Thymus (tissue), 11 donors: ENCODE data around the gene CPM. TPM values are rescaled to one million over a fixed set of nuclear protein-coding genes. Genes with fewer than 3 reads are reported as not detected.

ENCODE experiments used
- DNase-seq, 9 donors: peaks; one replicate each; pipeline ENCODE4 v3.0.0-alpha.2; 2013; ENCODE audit warnings: low spot score in 9 of 9, low read depth in 6 of 9, missing footprints in 1 of 9
- H3K27ac ChIP-seq, 2 donors: one replicate each; pipeline ENCODE4 v1.5.1; 2013; ENCODE audit warnings: control low read depth in 1 of 2, low read depth in 1 of 2, low read length in 1 of 2, mild to moderate bottlenecking in 1 of 2, moderate library complexity in 1 of 2
- H3K27me3 ChIP-seq, 2 donors: one replicate each; pipeline ENCODE4 v1.5.1; 2013; ENCODE audit warnings: low read length in 1 of 2; ENCODE audit not compliant: control insufficient read depth in 2 of 2, insufficient read depth in 1 of 2
- H3K36me3 ChIP-seq, 2 donors: one replicate each; pipeline ENCODE4 v1.5.1; 2013; ENCODE audit warnings: low read length in 1 of 2, mild to moderate bottlenecking in 1 of 2, moderate library complexity in 1 of 2; ENCODE audit not compliant: control insufficient read depth in 2 of 2, insufficient read depth in 2 of 2
- H3K4me1 ChIP-seq, 2 donors: one replicate each; pipeline ENCODE4 v1.5.1; 2013; ENCODE audit warnings: low read length in 2 of 2; ENCODE audit not compliant: control insufficient read depth in 2 of 2, insufficient read depth in 2 of 2
- H3K4me3 ChIP-seq, 2 donors: one replicate each; pipeline ENCODE4 v1.5.1; 2013; ENCODE audit warnings: low read length in 2 of 2, control low read depth in 1 of 2, mild to moderate bottlenecking in 1 of 2
- H3K9me3 ChIP-seq, 2 donors: one replicate each; pipeline ENCODE4 v1.5.1; 2013; ENCODE audit warnings: low read length in 1 of 2, mild to moderate bottlenecking in 1 of 2; ENCODE audit not compliant: control insufficient read depth in 2 of 2, insufficient read depth in 1 of 2
- WGBS: extraction: QIAGEN DNeasy Blood & Tissue Kit; methylation state at CpG from one replicate; pipeline ENCODE4 v1.1.7; 2013; 5-methylcytosine and 5-hydroxymethylcytosine counted together
- polyA plus RNA-seq: library from polyadenylated mRNA; stranded (reverse); fragments of 200-250 nt; gene quantifications from one replicate; pipeline ENCODE4 v1.2.3, GENCODE V29; 2013
- total RNA-seq: library from RNA; stranded (reverse); fragments of 120-200 nt; gene quantifications from one replicate; pipeline ENCODE4 v1.2.4, GENCODE V29; 2013
- donor health status: healthy.

CPM gene
- total and polyA plus RNA-seq, 2 donors, result 2.7 to 11.4 TPM

DNA sequence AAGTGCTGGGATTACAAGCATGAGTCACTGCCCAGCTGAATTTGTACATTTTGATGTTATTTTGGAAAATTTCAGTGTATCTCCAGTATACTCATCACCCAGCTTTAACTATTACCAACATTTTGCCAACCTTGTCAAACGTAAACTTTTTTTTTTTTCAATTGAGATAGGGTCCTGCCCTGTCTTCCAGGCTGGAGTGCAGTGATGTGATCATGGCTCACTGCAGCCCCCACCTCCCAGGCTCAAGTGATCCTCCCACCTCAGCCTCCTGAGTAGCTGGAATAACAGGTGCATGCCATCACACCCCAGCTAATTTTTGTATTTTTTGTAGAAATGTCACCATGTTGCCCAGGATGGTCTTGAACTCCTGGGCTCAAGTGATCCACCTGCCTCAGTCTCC is 95.8 kb downstream of the CPM start:
- Histone ChIP-seq H3K27ac (no peak overlapping the region), H3K4me3 (no peak overlapping the region), H3K4me1 (no peaks in the 10 kb centered on the region), H3K27me3 (no peaks in the 10 kb centered on the region), H3K36me3 (peaks cover 55 to 79% of the 10 kb centered on the region in 2 donors), H3K9me3 (no peaks in the 10 kb centered on the region)
- 98% methylated on average over 1 of the region's 1 CpG for WGBS
- DNase-seq, result no peak

DNA sequence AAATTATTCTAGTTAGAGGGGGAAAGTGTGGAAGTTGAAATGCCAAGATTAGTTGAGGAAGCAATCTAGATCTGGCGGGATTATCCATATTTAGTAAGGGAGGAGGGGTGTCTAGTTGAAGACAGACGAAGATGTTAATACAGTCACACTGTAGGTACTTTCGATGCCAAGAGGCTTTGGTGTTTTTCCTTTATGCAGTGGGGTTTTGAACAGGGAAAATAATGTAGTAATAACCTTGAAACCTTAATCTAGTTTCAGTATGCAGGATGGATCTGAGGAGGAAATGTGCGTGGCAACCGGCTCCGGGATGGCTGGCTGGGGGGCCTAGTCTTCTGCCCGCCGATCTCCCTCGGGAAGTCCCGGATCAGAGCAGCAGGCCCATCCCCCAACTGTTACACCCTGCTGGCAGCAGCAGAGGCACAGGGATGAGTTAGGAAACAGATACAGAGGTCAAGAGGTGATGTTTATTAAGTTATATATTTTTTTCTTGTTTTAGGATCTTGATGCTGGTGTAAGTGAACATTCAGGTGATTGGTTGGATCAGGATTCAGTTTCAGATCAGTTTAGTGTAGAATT is 97.5 kb downstream of the CPM start:
- no peaks in the 10 kb centered on the region for H3K9me3 ChIP-seq
- H3K4me3 ChIP-seq, result no peak overlapping the region
- H3K4me1 ChIP-seq, result no peaks in the 10 kb centered on the region
- 98% methylated on average over 10 of the region's 10 CpGs for WGBS
- DNase-seq, result no peak
- H3K27me3 ChIP-seq, result no peaks in the 10 kb centered on the region
- H3K36me3 ChIP-seq, result peaks cover 49 to 79% of the 10 kb centered on the region in 2 donors
- H3K27ac ChIP-seq, result no peak overlapping the region

DNA sequence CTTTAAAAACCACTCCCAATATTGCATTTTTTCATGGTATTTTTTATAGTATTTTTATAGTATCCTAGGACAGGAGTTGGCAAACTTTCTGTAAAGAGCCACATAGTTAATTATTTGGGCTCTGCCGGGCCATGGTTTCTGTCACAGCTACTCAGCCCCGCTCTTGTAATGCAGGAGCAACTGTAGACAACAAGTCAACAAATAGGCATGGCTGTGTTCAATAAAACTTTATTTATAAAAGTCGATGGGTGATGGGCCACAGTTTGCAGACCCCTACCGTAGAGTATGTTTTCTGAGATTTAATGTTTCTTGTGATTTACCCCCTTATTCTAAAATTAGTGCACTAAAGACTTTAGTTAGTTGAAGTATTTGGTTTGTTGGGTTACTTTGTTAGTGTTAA is 99.5 kb downstream of the CPM start:
- Histone ChIP-seq H3K4me3 (no peak overlapping the region), H3K27ac (no peak overlapping the region), H3K36me3 (peaks cover 43 to 81% of the 10 kb centered on the region in 2 donors), H3K9me3 (no peaks in the 10 kb centered on the region), H3K27me3 (no peaks in the 10 kb centered on the region), H3K4me1 (no peaks in the 10 kb centered on the region)
- 99% methylated on average over 4 of the region's 4 CpGs for WGBS
- no peak for DNase-seq

DNA sequence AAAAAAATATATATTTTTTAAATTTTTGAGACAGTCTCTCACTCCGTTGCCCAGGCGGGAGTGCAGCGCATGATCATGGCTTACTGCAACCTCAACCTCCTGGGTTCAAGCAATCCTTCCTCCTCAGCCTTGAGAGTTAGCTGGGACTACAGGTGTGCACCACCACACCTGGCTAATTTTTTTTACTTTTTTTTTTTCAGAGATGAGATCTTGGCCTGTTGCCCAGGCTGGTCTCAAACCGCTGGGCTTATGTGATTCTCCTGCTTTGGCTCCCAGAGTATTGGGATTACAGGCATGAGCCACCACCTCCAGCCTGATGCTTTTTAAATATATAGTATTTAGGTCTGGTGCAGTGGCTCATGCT is 100.5 kb downstream of the CPM start:
- H3K9me3 ChIP-seq, result no peaks in the 10 kb centered on the region

DNA sequence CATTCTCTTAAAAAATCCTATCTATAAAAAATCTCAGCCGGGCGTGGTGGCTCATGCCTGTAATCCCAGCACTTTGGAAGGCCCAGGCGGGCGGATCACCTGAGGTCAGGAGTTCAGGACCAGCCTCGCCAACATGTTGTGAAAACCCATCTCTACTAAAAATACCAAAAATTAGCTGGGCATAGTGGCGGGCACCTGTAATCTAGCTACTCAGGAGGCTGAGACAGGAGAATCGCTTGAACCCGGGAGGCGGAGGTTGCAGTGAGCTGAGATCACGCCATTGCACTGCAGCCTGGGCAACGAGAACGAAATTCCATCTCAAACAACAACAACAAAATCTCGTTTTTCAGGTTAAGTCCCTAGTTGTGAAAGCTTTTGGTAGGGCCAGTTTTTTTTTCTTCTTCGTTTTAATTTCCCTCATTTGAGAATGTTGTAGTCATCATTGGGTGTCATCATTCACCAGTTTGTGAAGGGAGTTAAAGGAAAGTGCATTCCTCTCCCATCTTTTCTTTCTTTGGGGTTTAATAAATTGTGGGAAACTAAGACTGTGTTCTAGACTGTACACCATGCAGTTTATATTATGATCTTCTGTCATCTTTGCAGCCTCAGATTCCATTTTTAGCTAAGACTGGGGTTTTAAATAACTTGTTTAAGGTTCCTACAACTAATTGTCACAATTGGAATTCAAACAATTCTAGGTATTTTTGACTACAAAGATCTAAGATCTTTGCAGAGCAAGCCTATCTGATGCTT is 101.0 kb downstream of the CPM start:
- no peak overlapping the region for H3K4me3 ChIP-seq
- H3K27ac ChIP-seq, result no peak overlapping the region
- H3K9me3 ChIP-seq, result no peaks in the 10 kb centered on the region
- WGBS, result 97% methylated on average over 14 of the region's 14 CpGs
- no peaks in the 10 kb centered on the region for H3K4me1 ChIP-seq
- peaks cover 39 to 75% of the 10 kb centered on the region in 2 donors for H3K36me3 ChIP-seq
- H3K27me3 ChIP-seq, result no peaks in the 10 kb centered on the region
- no peak for DNase-seq

More for the DNA sequence above, 100.5 kb downstream of the CPM start:
- H3K4me1 ChIP-seq, result no peaks in the 10 kb centered on the region
- H3K27ac ChIP-seq, result no peak overlapping the region
- no peak for DNase-seq
- H3K4me3 ChIP-seq, result no peak overlapping the region
- no peaks in the 10 kb centered on the region for H3K27me3 ChIP-seq
- peaks cover 45 to 81% of the 10 kb centered on the region in 2 donors for H3K36me3 ChIP-seq
- WGBS, result 97% methylated on average over 4 of the region's 4 CpGs

DNA sequence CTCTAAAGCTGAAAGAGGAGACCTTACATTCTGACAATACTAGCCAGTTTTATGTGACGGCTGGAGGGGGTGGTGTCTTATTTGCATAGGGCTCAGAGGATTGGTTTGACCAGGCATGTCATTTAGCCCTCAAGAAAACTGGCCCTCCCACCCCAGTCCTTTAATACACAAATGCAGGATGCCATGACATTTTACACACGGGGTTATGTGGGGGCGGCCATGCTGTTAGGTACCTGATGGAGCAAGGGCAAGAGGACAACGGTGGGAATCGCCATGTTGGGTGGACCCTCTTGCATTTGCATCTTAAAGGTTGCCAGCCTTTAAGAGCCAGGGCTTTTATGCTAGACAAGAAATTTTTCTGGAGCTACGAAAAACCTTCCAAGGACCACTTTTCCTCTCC is 101.7 kb downstream of the CPM start:
- H3K27me3 ChIP-seq, result no peaks in the 10 kb centered on the region
- no peak for DNase-seq
- H3K9me3 ChIP-seq, result no peaks in the 10 kb centered on the region
- H3K4me1 ChIP-seq, result no peaks in the 10 kb centered on the region
- H3K4me3 ChIP-seq, result no peak overlapping the region
- peaks cover 37 to 70% of the 10 kb centered on the region in 2 donors for H3K36me3 ChIP-seq
- whole genome bisulfite sequencing, result 98% methylated on average over 6 of the region's 6 CpGs
- H3K27ac ChIP-seq, result no peak overlapping the region

DNA sequence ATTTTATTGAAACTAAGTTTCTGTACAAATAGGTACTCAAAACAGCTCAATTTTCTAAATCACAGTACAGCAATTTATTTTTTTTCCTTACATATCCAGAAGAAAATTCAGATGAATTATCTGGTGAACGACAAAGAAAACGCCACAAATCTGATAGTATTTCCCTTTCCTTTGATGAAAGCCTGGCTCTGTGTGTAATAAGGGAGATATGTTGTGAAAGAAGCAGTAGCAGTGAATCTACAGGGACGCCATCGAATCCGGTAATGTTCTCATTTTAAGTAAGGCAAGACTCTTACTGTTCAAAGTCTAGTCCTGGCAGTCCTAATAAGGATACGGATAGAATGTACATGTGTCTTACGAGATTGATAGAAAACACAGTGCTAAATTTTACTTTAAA is 104.3 kb downstream of the CPM start:
- H3K4me3 ChIP-seq, result no peak overlapping the region
- H3K9me3 ChIP-seq, result no peaks in the 10 kb centered on the region
- H3K36me3 ChIP-seq, result peaks cover 40 to 80% of the 10 kb centered on the region in 2 donors
- no peaks in the 10 kb centered on the region for H3K4me1 ChIP-seq
- H3K27ac ChIP-seq, result no peak overlapping the region
- 98% methylated on average over 7 of the region's 7 CpGs for WGBS
- DNase-seq, result no peak
- H3K27me3 ChIP-seq, result no peaks in the 10 kb centered on the region

DNA sequence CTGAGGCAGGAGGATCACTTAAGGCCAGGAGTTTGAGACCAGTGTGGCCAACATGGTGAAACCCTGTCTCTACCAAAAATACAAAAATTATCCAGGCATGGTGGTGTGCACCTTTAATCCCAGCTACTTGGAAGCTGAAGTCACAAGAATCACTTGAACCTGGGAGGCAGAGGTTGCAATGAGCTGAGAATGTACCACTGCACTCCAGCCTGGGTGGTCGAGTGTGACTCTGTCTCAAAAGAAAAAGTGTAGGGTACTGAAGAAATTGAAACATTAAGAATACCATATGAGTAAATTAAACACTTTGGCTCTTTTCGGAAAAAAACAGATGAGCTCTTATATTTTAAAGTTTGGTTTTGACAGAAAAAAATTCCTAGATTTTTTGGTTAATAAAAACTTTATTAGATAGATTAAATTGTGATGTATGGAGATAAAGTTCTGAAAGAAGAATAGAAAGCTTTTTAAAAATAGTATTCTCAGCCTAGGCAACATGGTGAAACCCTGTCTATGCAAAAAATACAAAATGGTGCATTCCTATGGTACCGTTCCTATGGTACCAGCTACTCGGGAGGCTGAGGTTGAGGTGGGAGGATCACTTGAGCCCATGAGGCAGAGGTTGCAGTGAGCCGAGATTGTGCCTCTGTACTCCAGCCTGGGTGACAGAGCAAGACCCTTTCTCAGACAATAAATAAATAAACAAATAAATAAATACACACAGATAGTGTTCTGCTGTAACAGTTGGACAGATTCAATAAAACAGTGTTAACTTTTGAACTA is 104.9 kb downstream of the CPM start:
- Histone ChIP-seq H3K27ac (no peak overlapping the region), H3K27me3 (no peaks in the 10 kb centered on the region), H3K9me3 (no peaks in the 10 kb centered on the region), H3K36me3 (peaks cover 42 to 81% of the 10 kb centered on the region in 2 donors), H3K4me3 (no peak overlapping the region), H3K4me1 (no peaks in the 10 kb centered on the region)
- no peak for DNase-seq
- WGBS, result 97% methylated on average over 5 of the region's 5 CpGs

DNA sequence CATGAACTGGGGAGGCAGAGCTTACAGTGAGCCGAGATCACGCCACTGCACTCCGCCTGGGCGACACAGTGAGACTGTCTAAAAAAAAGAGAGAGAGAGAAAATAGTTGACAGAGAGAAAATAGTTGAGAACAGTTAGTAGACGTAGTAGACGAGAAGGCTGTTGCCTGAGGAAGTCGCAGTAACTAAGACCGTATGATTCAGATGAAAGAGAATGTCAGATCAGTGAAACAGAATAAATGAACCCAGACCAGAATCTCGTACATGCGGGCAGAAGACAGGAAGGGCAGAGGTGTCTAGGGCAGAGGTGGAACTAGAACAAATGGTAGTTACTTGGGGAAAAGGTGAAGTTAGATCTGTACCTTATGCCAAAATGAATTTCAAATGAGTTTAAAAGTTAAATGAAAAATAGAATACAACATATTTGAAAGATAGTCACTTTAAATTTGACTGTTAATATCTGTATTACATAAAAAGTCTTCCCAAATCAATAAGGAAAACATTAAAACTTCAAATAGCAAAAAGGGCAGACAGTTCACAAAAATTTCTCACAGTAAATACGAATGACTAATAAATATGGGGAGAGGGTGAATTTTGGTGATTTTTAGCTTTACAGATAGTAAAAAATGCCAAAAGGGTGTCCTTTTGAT is 107.3 kb downstream of the CPM start:
- WGBS, result 97% methylated on average over 11 of the region's 11 CpGs
- Histone ChIP-seq H3K27ac (no peak overlapping the region), H3K4me1 (no peaks in the 10 kb centered on the region), H3K27me3 (no peaks in the 10 kb centered on the region), H3K4me3 (no peak overlapping the region), H3K36me3 (peaks cover 45 to 75% of the 10 kb centered on the region in 2 donors), H3K9me3 (no peaks in the 10 kb centered on the region)
- DNase-seq, result no peak
